Measurements from ENCODE around the gene NRG2. TPM values are rescaled to one million over a fixed set of nuclear protein-coding genes. Genes with fewer than 3 reads are reported as not detected.

Gene NRG2
- total RNA-seq = under 0.01 TPM in 2 replicates

GRCh38 chr5:140042643-140043507 is at the start of gene NRG2:
Gene NRG2 (minus strand): TSS chr5:140043299.
- FAIRE-seq (no peak), DNase-seq (ENCODE audit: low read depth) (no peak)
- peaks cover 6% of the 10 kb centered on the region for H3K27me3 ChIP-seq (ENCODE audit: control insufficient read depth, insufficient read depth, low read length)
- peak; percentile 38 for TF ChIP-seq CTCF (IDR thresholded peaks at IDR 0.05; ENCODE audit: insufficient read depth, low read length, severe bottlenecking)
- peak within 1 kb of the TSS; percentile 39 for H3K4me3 ChIP-seq (ENCODE audit: low read depth, low read length)
- no peaks in the 10 kb centered on the region for H3K36me3 ChIP-seq (ENCODE audit: control insufficient read depth, insufficient read depth, low read length)

DNA sequence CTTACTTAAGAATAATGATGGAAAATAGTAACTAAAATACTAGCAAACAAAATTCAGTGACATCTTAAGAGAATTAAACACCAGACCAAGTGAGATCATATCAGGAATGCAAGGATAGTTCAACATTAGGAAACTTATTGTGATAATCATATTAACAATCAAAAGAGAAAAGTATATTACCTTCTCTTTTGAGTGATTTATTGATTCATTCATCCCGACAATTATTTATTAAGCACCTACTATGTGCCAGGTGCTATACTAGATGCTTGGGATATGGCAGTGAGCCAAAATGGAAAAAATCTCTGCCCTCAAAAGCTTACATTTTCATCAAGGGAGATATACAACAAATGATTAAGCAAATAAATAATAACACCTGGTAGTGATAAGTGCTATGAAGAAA is 47.2 kb upstream of the NRG2 start:
- Histone ChIP-seq H3K36me3 (ENCODE audit: control insufficient read depth, insufficient read depth, low read length) (no peaks in the 10 kb centered on the region), H3K4me3 (ENCODE audit: low read depth, low read length) (no peak overlapping the region), H3K27me3 (ENCODE audit: control insufficient read depth, insufficient read depth, low read length) (no peaks in the 10 kb centered on the region)
- DNase-seq (ENCODE audit: low read depth) (no peak), FAIRE-seq (no peak)
- TF ChIP-seq CTCF (IDR thresholded peaks at IDR 0.05; ENCODE audit: insufficient read depth, low read length, severe bottlenecking) = no peak

- H3K27me3 ChIP-seq (ENCODE audit: control insufficient read depth, insufficient read depth, low read length) = no peaks in the 10 kb centered on the region
- no peak for DNase-seq (ENCODE audit: low read depth)
- no peak for TF ChIP-seq CTCF (IDR thresholded peaks at IDR 0.05; ENCODE audit: insufficient read depth, low read length, severe bottlenecking)
- no peak for FAIRE-seq
- H3K36me3 ChIP-seq (ENCODE audit: control insufficient read depth, insufficient read depth, low read length) = no peaks in the 10 kb centered on the region
- no peak overlapping the region for H3K4me3 ChIP-seq (ENCODE audit: low read depth, low read length)
Measured at GRCh38 chr5:140084541-140084940, 41.4 kb upstream of the NRG2 start.

DNA sequence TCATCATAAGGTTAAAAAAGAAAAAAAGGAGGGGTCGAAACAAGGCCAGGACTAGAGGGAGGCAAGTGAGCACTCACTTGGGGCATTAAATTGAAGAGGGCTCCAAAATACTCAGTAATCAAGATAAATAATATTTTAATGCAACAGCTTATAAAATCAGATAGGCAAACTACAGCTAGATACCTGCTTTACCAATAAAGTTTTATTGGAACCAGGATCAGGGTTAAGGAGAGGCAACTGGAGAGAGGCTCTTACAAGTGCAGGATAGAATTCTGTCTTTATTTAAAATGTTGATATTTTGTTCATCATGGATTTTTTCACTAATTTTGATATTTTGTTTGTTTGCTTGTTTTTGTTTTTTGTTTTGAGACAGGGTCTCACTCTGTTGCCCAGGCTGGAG is 40.6 kb upstream of the NRG2 start:
- no peak overlapping the region for H3K4me3 ChIP-seq (ENCODE audit: low read depth, low read length)
- no peaks in the 10 kb centered on the region for H3K36me3 ChIP-seq (ENCODE audit: control insufficient read depth, insufficient read depth, low read length)
- TF ChIP-seq CTCF (IDR thresholded peaks at IDR 0.05; ENCODE audit: insufficient read depth, low read length, severe bottlenecking) = no peak
- no peak for FAIRE-seq
- DNase-seq (ENCODE audit: low read depth) = no peak
- H3K27me3 ChIP-seq (ENCODE audit: control insufficient read depth, insufficient read depth, low read length) = no peaks in the 10 kb centered on the region

DNA sequence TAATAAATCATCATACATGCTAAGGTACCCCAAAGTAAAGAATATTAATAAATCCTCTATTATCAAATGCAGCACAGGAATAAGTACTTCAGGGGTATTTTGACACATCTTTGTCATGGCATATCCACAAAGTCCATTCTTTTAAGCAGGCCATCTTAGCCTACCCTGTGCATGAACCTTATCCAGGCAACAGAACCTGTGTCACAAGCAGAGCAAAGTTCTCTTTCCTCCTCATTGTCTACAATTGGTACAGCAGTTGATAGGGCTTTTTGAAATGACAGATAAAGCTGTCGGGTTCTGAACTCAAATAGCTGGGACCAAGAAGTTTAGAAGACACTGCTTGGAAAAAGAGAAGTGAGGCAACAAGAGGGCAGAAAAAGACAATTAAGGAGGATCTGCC is 40.0 kb upstream of the NRG2 start:
- no peaks in the 10 kb centered on the region for H3K27me3 ChIP-seq (ENCODE audit: control insufficient read depth, insufficient read depth, low read length)
- no peaks in the 10 kb centered on the region for H3K36me3 ChIP-seq (ENCODE audit: control insufficient read depth, insufficient read depth, low read length)
- FAIRE-seq (no peak), DNase-seq (ENCODE audit: low read depth) (no peak)
- H3K4me3 ChIP-seq (ENCODE audit: low read depth, low read length) = no peak overlapping the region
- no peak for TF ChIP-seq CTCF (IDR thresholded peaks at IDR 0.05; ENCODE audit: insufficient read depth, low read length, severe bottlenecking)

DNA sequence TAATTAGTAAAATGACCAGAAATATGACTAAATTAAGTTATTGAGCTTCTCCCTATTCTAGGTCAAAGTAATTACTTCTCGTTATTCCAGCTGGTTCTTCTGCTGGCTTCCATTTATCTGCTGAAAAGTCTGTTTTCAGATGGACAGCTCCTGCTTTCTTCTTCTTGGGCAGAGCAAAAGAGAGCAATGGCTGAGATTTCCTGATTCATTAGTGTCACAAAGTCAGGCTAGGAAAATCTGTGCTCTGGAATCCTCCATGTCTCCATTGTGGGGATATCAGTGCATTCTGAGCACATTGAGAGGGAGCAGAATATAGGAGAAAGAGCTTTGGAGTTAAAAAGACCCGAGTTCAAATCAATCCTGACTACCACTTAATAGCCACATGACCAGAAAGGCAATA is 33.7 kb upstream of the NRG2 start:
- no peak for DNase-seq (ENCODE audit: low read depth)
- Histone ChIP-seq H3K36me3 (ENCODE audit: control insufficient read depth, insufficient read depth, low read length) (no peaks in the 10 kb centered on the region), H3K4me3 (ENCODE audit: low read depth, low read length) (no peak overlapping the region), H3K27me3 (ENCODE audit: control insufficient read depth, insufficient read depth, low read length) (no peaks in the 10 kb centered on the region)
- FAIRE-seq = no peak
- TF ChIP-seq CTCF (IDR thresholded peaks at IDR 0.05; ENCODE audit: insufficient read depth, low read length, severe bottlenecking) = no peak

Measured in bronchial epithelial cell (primary cell).